Nephron (organoid): ENCODE data around the gene TOLLIP.

Source experiments
- H3K27ac Mint-ChIP-seq, 3 experiments: 2 replicates each; pipeline ENCODE4 v1.8.0; 2020; ENCODE audit warnings: mixed read lengths in 3 of 3, mild to moderate bottlenecking in 2 of 3, moderate library complexity in 1 of 3
- H3K27me3 Mint-ChIP-seq: 2 replicates; pipeline ENCODE4 v1.8.0; 2021; ENCODE audit warnings: low read depth, mild to moderate bottlenecking, moderate library complexity, mixed read lengths
- H3K36me3 Mint-ChIP-seq: 2 replicates; pipeline ENCODE4 v1.8.0; 2020; ENCODE audit warnings: low read depth, mixed read lengths
- H3K4me1 Mint-ChIP-seq: 2 replicates; pipeline ENCODE4 v1.8.0; 2020; ENCODE audit warnings: mixed read lengths
- H3K4me3 Mint-ChIP-seq, 3 experiments: 2 replicates each; pipeline ENCODE4 v1.8.0; 2020; ENCODE audit warnings: mild to moderate bottlenecking in 3 of 3, mixed read lengths in 3 of 3, moderate library complexity in 2 of 3
- H3K9me3 Mint-ChIP-seq: 2 replicates; pipeline ENCODE4 v1.8.0; 2020; ENCODE audit warnings: mixed read lengths
- TF ChIP-seq, protein P1 (sequence below), 3 experiments: fragments of 200-600 bp; sonication (generic); IDR thresholded peaks; one replicate each; pipeline ENCODE4 v1.5.0; 2021; ENCODE audit warnings: antibody characterized with exemption in 3 of 3; ENCODE audit not compliant: unreplicated experiment in 3 of 3

Gene TOLLIP

GRCh38 chr11:1326435-1327063 lies 17.1 kb upstream of the TOLLIP start:
- Mint-ChIP-seq H3K36me3 (no peaks in the 10 kb centered on the region), H3K27me3 (peaks cover 40% of the 10 kb centered on the region), H3K9me3 (peaks cover 27% of the 10 kb centered on the region), H3K4me3 (no peak overlapping the region), H3K4me1 (no peaks in the 10 kb centered on the region), H3K27ac (no peak overlapping the region)
- TF ChIP-seq, protein P1, sequence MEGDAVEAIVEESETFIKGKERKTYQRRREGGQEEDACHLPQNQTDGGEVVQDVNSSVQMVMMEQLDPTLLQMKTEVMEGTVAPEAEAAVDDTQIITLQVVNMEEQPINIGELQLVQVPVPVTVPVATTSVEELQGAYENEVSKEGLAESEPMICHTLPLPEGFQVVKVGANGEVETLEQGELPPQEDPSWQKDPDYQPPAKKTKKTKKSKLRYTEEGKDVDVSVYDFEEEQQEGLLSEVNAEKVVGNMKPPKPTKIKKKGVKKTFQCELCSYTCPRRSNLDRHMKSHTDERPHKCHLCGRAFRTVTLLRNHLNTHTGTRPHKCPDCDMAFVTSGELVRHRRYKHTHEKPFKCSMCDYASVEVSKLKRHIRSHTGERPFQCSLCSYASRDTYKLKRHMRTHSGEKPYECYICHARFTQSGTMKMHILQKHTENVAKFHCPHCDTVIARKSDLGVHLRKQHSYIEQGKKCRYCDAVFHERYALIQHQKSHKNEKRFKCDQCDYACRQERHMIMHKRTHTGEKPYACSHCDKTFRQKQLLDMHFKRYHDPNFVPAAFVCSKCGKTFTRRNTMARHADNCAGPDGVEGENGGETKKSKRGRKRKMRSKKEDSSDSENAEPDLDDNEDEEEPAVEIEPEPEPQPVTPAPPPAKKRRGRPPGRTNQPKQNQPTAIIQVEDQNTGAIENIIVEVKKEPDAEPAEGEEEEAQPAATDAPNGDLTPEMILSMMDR (IDR thresholded peaks at IDR 0.05; ENCODE audit: unreplicated experiment in 3 of 3) = no peak

DNA sequence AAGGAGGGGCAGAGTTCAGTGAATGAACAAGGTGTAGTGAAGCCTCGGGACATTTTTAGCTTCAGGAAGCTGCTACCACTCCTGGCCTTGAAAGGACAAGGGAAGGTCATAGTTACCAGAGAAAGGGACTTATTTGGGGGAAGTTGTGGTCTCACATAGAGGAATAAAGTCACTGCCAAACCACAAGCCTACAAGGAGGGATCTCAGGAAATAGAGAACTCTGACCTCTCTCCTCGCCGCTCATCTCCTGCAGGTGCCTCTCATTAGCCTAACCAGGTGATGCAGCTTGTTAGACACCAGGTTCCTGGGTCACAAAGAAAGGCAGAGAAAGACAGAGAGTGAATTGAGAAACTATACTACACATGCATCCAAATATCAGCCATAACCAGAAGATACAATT lies 14.3 kb upstream of the TOLLIP start:
- no peak overlapping the region for H3K4me3 Mint-ChIP-seq
- H3K27ac Mint-ChIP-seq = no peak overlapping the region
- H3K27me3 Mint-ChIP-seq = peaks cover 35% of the 10 kb centered on the region
- H3K36me3 Mint-ChIP-seq = no peaks in the 10 kb centered on the region
- H3K9me3 Mint-ChIP-seq = peaks cover 25% of the 10 kb centered on the region
- no peaks in the 10 kb centered on the region for H3K4me1 Mint-ChIP-seq
- TF ChIP-seq, protein P1 (IDR thresholded peaks at IDR 0.05; ENCODE audit: unreplicated experiment in 3 of 3) = no peak

GRCh38 chr11:1317993-1318392 lies 8.6 kb upstream of the TOLLIP start:
- Mint-ChIP-seq H3K9me3 (peaks cover 23% of the 10 kb centered on the region), H3K27ac (no peak overlapping the region), H3K4me1 (no peaks in the 10 kb centered on the region), H3K36me3 (no peaks in the 10 kb centered on the region), H3K27me3 (peaks cover 18% of the 10 kb centered on the region), H3K4me3 (peak overlapping the region in 1 of 3 experiments; percentile 16)
- TF ChIP-seq, protein P1 (IDR thresholded peaks at IDR 0.05; ENCODE audit: unreplicated experiment in 3 of 3) = no peak

DNA sequence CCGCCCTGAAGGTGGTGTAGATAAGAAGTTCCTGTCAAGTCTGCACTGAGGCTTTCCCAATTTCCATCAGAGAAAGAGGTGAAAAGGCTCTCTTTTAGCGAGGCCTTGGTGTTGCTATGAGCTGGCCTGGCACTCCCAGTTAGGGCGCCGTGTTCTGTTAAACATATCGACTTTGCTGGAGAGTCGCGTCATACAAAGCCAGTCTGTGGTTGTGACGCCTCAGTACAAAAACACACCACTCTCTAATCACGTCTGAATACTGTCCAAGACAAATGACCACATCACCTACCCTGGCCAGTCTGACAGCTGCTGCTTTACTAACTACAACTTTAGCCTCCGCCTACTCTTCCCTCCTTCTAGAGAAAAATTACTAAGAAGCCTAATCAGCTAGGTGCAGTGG lies 8.0 kb upstream of the TOLLIP start:
- no peaks in the 10 kb centered on the region for H3K36me3 Mint-ChIP-seq
- peaks cover 25% of the 10 kb centered on the region for H3K9me3 Mint-ChIP-seq
- no peak overlapping the region for H3K27ac Mint-ChIP-seq
- H3K4me3 Mint-ChIP-seq = no peak overlapping the region
- peaks cover 18% of the 10 kb centered on the region for H3K27me3 Mint-ChIP-seq
- TF ChIP-seq, protein P1 (IDR thresholded peaks at IDR 0.05; ENCODE audit: unreplicated experiment in 3 of 3) = no peak
- H3K4me1 Mint-ChIP-seq = no peaks in the 10 kb centered on the region

- H3K4me1 Mint-ChIP-seq = peaks cover 21% of the 10 kb centered on the region
- peak overlapping the region; percentile 81 to 92 (median 85) for H3K4me3 Mint-ChIP-seq
- TF ChIP-seq, protein P1 (IDR thresholded peaks at IDR 0.05; ENCODE audit: unreplicated experiment in 3 of 3) = no peak
- peaks cover 4% of the 10 kb centered on the region for H3K27me3 Mint-ChIP-seq
- H3K27ac Mint-ChIP-seq = peak overlapping the region; percentile 77 to 93 (median 86)
- peaks cover 41% of the 10 kb centered on the region for H3K9me3 Mint-ChIP-seq
- peaks cover 6% of the 10 kb centered on the region for H3K36me3 Mint-ChIP-seq
These were observed 1.5 kb upstream of the TOLLIP start for GRCh38 chr11:1310772-1311468.

DNA sequence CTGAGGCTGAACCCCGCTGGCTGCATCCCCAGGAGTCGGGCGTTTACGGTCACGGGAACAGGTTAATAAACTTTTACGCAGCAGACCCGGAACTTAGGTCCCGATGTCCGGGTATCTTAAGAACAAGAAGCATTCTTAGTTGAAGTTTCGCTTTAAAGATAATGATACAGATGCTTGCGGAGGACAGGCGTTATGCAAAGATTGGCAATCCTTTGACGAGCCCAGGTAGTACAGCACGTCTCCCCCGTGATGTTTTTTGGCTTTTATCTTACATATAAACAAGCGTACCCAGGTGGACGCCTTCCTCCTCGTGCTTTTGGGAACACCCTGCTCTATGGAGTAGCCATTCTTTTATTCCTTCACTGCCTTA lies 871 bp upstream of the TOLLIP start:
- Mint-ChIP-seq H3K27me3 (peaks cover 4% of the 10 kb centered on the region), H3K36me3 (peaks cover 6% of the 10 kb centered on the region), H3K9me3 (peaks cover 38% of the 10 kb centered on the region)

More for the DNA sequence above, 871 bp upstream of the TOLLIP start:
- TF ChIP-seq, protein P1 (IDR thresholded peaks at IDR 0.05; ENCODE audit: unreplicated experiment in 3 of 3) = no peak
- Mint-ChIP-seq H3K27ac (peak overlapping the region; percentile 77 to 93 (median 86)), H3K4me1 (peaks cover 24% of the 10 kb centered on the region), H3K4me3 (peak overlapping the region; percentile 81 to 92 (median 85))
